CD4-positive, alpha-beta T cell (primary cell): ENCODE results near the gene RAB7B. TPM values are rescaled to one million over a fixed set of nuclear protein-coding genes. Genes with fewer than 3 reads are reported as not detected.

Source experiments
- ATAC-seq: fragments of 200-7000 bp; cut with Tn5 transposase; one replicate; pipeline ENCODE4 v1.10.0; 2022; ENCODE audit warnings: mild to moderate bottlenecking; ENCODE audit not compliant: poor library complexity
- CTCF ChIA-PET: fragments of 350-600 bp; sonication (Branson Sonifier 250); formaldehyde crosslinking; loops from one replicate; lab custom pipeline; 2021; ENCODE audit warnings: antibody characterized with exemption, inconsistent platforms; lab: Charles Lee
- POLR2A ChIA-PET: fragments of 350-600 bp; sonication (Branson Sonifier 250); formaldehyde crosslinking; loops from one replicate; lab custom pipeline; 2021; ENCODE audit warnings: antibody characterized with exemption, inconsistent platforms; lab: Charles Lee
- DNase-seq, 14 experiments: peaks; one replicate each; pipeline ENCODE4 v3.0.0-alpha.2; 2013 to 2020; ENCODE audit warnings: mixed read lengths in 2 of 14
- H3K27ac ChIP-seq, 2 donors: one replicate each; pipeline versions ENCODE4 v1.5.1 to v1.7.0; 2013; ENCODE audit warnings: low read length in 2 of 2, low read depth in 1 of 2, mild to moderate bottlenecking in 1 of 2
- H3K27me3 ChIP-seq, 2 experiments: 1 replicate in 1 of 2; 2 replicates in 1 of 2; pipeline versions ENCODE4 v1.6.1 to v1.7.0; 2013; ENCODE audit warnings: low read length in 2 of 2, control low read depth in 1 of 2, mild to moderate bottlenecking in 1 of 2, moderate library complexity in 1 of 2; ENCODE audit not compliant: insufficient read depth in 2 of 2, control insufficient read depth in 1 of 2
- H3K36me3 ChIP-seq: one replicate; pipeline ENCODE4 v1.6.1; 2013; ENCODE audit warnings: low read length, control low read depth; ENCODE audit not compliant: insufficient read depth
- H3K4me1 ChIP-seq: one replicate; pipeline ENCODE4 v1.6.1; 2013; ENCODE audit warnings: low read length, control low read depth; ENCODE audit not compliant: insufficient read depth
- H3K4me3 ChIP-seq: one replicate; pipeline ENCODE4 v1.5.1; 2013; ENCODE audit warnings: mild to moderate bottlenecking, low read length, moderate library complexity
- H3K9me3 ChIP-seq, 2 experiments: 1 replicate in 1 of 2; 2 replicates in 1 of 2; pipeline versions ENCODE4 v1.6.1 to v1.7.0; 2013; ENCODE audit warnings: low read length in 2 of 2, mild to moderate bottlenecking in 2 of 2, control low read depth in 1 of 2, moderate library complexity in 1 of 2; ENCODE audit not compliant: control insufficient read depth in 1 of 2, insufficient read depth in 1 of 2
- H3K27ac Mint-ChIP-seq: one replicate; pipeline ENCODE4 v1.8.0; 2020; ENCODE audit warnings: mixed read lengths
- H3K27me3 Mint-ChIP-seq: one replicate; pipeline ENCODE4 v1.8.0; 2021; ENCODE audit warnings: mixed read lengths
- H3K36me3 Mint-ChIP-seq: one replicate; pipeline ENCODE4 v1.8.0; 2021; ENCODE audit warnings: low read depth, mixed read lengths
- H3K4me1 Mint-ChIP-seq: one replicate; pipeline ENCODE4 v1.8.0; 2021; ENCODE audit warnings: low read depth, mixed read lengths
- H3K4me3 Mint-ChIP-seq: one replicate; pipeline ENCODE4 v1.8.0; 2020; ENCODE audit warnings: mild to moderate bottlenecking, mixed read lengths
- H3K9me3 Mint-ChIP-seq: one replicate; pipeline ENCODE4 v1.8.0; 2020; ENCODE audit warnings: mixed read lengths
- intact Hi-C, 2 experiments: fragments of 100-400 bp; cut with DNase I in 1 of 2; cut with micrococcal nuclease in 1 of 2; formaldehyde crosslinking; loops; one replicate each; pipeline versions ENCODE4 v1.15.1 to v1.9.0; 2023 to 2025; cut with DNase I, micrococcal nuclease
- total RNA-seq, 174 experiments: library from RNA in 2 of 174; stranded (reverse) in 2 of 174; gene quantifications; one replicate each; pipeline ENCODE4 v1.2.3 and lab custom pipeline; 2021 to 2026
- TF ChIP-seq, protein P1 (sequence below): fragments of 200-600 bp; IDR thresholded peaks from one replicate; pipeline ENCODE4 v1.8.0; 2022; ENCODE audit warnings: antibody characterized with exemption, mild to moderate bottlenecking

RAB7B gene
- total RNA-seq, 2 experiments from 2014 or later = 0.08 TPM; not detected in 1

GRCh38 chr1:205965036-205965884 is 37.9 kb downstream of the RAB7B start:
- H3K27me3 ChIP-seq = no peaks in the 10 kb centered on the region
- TF ChIP-seq, protein P1, sequence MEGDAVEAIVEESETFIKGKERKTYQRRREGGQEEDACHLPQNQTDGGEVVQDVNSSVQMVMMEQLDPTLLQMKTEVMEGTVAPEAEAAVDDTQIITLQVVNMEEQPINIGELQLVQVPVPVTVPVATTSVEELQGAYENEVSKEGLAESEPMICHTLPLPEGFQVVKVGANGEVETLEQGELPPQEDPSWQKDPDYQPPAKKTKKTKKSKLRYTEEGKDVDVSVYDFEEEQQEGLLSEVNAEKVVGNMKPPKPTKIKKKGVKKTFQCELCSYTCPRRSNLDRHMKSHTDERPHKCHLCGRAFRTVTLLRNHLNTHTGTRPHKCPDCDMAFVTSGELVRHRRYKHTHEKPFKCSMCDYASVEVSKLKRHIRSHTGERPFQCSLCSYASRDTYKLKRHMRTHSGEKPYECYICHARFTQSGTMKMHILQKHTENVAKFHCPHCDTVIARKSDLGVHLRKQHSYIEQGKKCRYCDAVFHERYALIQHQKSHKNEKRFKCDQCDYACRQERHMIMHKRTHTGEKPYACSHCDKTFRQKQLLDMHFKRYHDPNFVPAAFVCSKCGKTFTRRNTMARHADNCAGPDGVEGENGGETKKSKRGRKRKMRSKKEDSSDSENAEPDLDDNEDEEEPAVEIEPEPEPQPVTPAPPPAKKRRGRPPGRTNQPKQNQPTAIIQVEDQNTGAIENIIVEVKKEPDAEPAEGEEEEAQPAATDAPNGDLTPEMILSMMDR = no peak
- Mint-ChIP-seq H3K27ac (no peak overlapping the region), H3K4me3 (no peak overlapping the region), H3K36me3 (no peaks in the 10 kb centered on the region), H3K4me1 (no peaks in the 10 kb centered on the region), H3K9me3 (no peaks in the 10 kb centered on the region), H3K27me3 (peaks cover 4% of the 10 kb centered on the region)
- no peaks in the 10 kb centered on the region for H3K4me1 ChIP-seq
- H3K9me3 ChIP-seq = no peaks in the 10 kb centered on the region
- ChIA-PET CTCF (no interaction called here), POLR2A (no interaction called here)
- no peak overlapping the region for H3K27ac ChIP-seq
- ATAC-seq (no peak), DNase-seq (no peak)
- intact Hi-C loops = no loop called here
- no peaks in the 10 kb centered on the region for H3K36me3 ChIP-seq
- no peak overlapping the region for H3K4me3 ChIP-seq

- no peak overlapping the region for H3K4me3 Mint-ChIP-seq
- Histone ChIP-seq H3K27ac (no peak overlapping the region), H3K27me3 (no peaks in the 10 kb centered on the region), H3K4me3 (no peak overlapping the region), H3K36me3 (no peaks in the 10 kb centered on the region), H3K4me1 (no peaks in the 10 kb centered on the region), H3K9me3 (no peaks in the 10 kb centered on the region)
- ATAC-seq (no peak), DNase-seq (peak in 2 of 14 experiments; percentile 20 to 41)
- intact Hi-C loops = no loop called here
- ChIA-PET POLR2A (no interaction called here), CTCF (interaction anchor here (1.6 kb wide), 1 partner anchor 14 kb away, joined by 5 read pairs; no protein-coding TSS in a partner anchor)
- H3K9me3 Mint-ChIP-seq = no peaks in the 10 kb centered on the region
- no peaks in the 10 kb centered on the region for H3K4me1 Mint-ChIP-seq
- TF ChIP-seq, protein P1 = no peak
- H3K36me3 Mint-ChIP-seq = no peaks in the 10 kb centered on the region
- H3K27me3 Mint-ChIP-seq = peaks cover 19% of the 10 kb centered on the region
- H3K27ac Mint-ChIP-seq = no peak overlapping the region
These were observed 39.6 kb downstream of the RAB7B start for GRCh38 chr1:205963352-205964155.

GRCh38 chr1:205962821-205963221 is 40.4 kb downstream of the RAB7B start:
- Mint-ChIP-seq H3K27ac (no peak overlapping the region), H3K27me3 (peaks cover 19% of the 10 kb centered on the region), H3K4me3 (no peak overlapping the region), H3K9me3 (no peaks in the 10 kb centered on the region), H3K36me3 (no peaks in the 10 kb centered on the region), H3K4me1 (no peaks in the 10 kb centered on the region)
- CTCF ChIA-PET = interaction anchor here (1.6 kb wide), 1 partner anchor 15 kb away, joined by 5 read pairs; no protein-coding TSS in a partner anchor
- intact Hi-C loops = no loop called here
- Histone ChIP-seq H3K36me3 (no peaks in the 10 kb centered on the region), H3K4me3 (no peak overlapping the region), H3K27ac (no peak overlapping the region), H3K9me3 (no peaks in the 10 kb centered on the region), H3K27me3 (no peaks in the 10 kb centered on the region), H3K4me1 (no peaks in the 10 kb centered on the region)
- POLR2A ChIA-PET = no interaction called here
- DNase-seq = no peak
- no peak for ATAC-seq
- TF ChIP-seq, protein P1 = no peak
